GM18526 (cell line): ENCODE data around the gene PGBD4.
A peak's percentile ranks its signal among the peaks of the same experiment; 100 is the strongest.

Source experiments
- POLR2A ChIP-seq: IDR thresholded peaks from 3 replicates; pipeline ENCODE4 v1.6.1; 2011; ENCODE audit not compliant: insufficient read length; ENCODE audit errors: extremely low read depth

PGBD4 gene

DNA sequence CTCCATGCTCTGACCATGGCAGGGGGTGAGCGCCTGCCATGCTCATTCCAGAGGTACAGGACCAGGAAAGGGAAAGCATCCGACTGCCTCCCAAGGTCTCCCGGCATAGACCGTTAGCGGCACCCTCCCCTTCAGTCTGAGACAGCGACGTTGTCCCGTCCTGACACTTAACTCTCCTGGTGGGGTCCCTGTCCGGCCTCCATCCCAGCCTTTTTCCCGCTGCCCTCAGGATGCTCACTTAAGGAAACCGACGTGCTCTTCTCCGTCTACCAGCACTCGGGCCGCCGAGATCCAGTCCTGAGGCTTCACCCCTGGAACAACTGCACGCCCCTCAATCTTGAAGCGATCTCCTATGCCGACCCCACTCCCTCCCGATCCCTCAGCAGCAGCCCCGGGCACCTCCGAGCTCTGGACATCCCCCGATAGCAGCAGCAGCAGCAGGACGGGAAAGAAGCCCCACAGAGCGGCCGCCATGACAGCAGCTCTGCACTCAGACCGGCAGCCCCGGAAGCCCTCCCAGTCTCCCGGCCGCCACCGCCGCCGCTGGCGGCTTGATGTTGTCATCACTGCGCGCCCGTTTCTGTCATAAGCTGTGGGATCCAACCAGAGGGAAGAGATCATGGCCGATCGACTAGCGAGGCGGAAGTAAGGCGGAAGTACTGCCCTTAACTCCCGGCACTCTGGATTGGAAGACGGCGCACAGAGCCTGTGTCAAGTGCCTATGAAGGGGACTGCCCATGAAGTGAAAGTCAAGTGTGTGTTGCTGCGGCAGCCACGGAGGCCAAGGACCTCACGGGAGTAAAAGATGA, at the start of gene PGBD4, which contains the start of gene EMC7:
TSS of gene PGBD4 (plus strand) at position 718 of the 809 bp plus-strand sequence. CDS start 449 bp downstream, outside the sequence.
TSS of gene EMC7 (minus strand) at position 497 of the 809 bp plus-strand sequence. CDS start at position 474, 23 bp downstream.
- TF ChIP-seq POLR2A: peak; percentile 96

DNA sequence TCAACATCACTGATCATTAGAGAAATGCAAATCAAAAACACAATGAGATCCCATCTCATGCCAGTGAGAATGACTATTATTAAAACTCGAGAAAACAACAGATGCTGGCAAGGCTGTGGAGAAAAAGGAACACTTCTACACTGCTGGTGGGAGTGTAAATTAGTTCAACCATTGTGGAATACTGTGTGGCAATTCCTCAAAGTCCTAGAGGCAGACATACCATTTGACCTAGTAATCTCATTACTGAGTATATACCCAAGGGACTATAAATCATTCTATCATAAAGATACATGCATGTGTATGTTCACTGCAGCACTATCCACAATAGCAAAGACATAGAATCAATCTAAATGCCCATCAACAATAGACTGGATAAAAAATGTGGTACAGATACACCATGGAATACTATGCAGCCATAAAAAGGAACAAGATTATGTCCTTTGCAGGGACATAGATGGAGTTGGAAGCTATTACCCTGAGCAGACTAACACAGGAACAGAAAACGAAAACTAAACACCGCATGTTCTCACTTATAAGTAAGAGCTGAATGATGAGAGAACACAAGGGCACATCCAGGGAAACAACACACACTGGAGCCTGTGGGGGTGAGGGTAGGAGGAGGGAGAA, 47.7 kb upstream of the PGBD4 start:
- TF ChIP-seq POLR2A: no peak

DNA sequence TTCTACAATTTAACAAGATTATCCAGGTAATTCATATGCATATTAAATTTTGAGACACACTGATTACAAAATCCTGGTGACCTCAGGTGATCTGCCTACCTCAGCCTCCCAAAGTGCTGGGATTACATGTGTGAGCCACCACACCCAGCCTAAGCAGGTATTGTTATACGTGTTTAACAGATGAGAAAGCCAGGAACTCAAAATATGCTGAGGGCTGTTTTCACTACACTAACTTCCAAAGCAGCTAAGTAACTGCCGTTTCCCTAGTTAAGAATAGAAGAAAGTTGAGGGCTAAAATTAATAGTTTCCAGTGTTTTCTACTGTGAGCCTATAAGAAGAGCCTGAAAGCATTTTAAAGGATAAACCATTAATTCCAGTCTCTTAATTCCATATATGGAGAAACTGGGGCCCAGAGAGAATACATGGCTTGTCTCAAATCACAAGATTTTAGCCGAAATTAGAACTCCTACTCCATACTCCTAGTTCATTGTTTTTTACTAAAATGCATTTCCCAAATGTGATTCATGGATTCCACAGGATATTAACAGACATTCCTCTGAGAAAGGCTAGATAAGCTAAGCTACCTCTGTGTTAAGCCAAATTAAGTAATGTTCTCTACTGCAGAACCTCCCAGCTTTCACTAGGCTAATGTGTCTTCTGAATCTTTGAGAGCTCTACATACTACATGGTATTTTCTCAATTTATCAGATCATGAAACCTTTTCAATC, 45.9 kb upstream of the PGBD4 start:
- TF ChIP-seq POLR2A: no peak

DNA sequence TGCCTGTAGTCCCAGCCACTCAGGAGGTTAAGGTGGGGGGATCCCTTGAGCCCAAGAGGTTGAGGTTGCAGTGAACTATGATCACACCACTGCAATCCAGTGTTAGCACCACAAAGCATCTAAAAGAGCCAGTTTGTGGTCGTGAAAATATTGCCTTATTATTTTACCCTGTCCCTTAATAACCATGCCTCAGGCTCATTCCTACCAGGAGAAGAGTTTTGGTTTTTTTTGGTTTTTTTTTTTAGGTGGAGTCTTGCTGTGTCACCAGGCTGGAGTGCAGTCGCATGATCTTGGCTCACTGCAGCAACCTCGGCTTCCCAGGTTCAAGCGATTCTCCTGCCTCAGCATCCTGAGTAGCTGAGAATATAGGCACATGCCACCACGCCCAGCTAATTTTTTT, 45.0 kb upstream of the PGBD4 start:
- TF ChIP-seq POLR2A: no peak

DNA sequence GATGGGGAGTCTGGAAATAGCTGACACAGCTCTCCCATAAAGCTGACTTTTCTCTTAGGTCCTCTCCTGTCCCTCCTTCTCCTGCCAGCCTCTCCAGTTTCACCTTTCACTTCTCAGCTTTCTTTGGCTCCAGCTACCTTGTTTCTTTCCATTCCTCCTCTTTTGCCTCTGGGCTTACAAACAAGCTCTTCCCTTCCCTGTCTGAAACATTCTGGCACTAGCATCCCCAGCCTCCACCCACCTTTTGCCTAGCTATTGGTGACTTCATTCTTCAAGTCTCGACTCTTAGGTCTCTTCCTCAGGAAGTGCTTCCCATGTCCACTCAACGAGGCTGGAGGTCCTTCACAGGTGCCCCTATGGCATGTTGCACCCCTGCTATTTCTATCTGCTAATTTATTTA, 42.4 kb upstream of the PGBD4 start:
- TF ChIP-seq POLR2A: no peak

DNA sequence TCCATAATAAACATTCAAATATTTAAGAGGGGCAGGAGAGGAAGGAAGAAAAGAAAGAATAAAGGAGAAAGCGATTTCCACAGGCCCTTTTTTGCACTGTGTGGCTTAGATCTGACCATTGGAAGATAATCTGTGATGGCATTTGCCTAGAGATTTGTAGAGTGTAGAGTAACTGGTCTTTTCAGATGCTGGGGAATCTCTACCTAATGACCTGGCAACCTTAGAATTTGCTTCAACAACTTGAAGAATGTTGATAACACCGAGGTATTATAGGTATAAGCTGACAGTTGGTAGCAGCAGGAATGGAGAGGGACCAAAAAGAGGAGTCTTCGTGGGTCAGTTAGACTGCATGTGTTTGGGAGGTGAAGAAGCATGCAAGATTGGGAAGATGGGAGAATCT, 41.9 kb upstream of the PGBD4 start:
- no peak for TF ChIP-seq POLR2A

DNA sequence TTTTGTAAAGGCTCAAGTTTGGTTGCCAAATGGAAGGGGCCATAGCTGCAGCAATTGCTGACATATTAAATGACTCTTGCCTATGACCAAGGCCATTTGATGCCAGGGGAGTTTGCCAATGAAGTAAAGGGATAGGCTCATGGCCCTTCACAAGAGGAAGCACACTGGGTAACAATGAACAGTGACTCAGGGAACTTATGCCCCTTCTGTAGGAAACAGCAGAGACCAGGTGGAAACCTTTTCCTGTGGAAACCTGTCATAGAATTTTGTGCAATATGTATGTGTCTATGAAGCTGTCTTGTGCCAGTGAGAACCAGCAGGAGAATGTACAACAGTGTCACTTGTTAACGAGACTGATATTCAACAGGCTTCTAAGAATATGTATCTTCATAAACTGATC, 37.4 kb upstream of the PGBD4 start:
- no peak for TF ChIP-seq POLR2A

DNA sequence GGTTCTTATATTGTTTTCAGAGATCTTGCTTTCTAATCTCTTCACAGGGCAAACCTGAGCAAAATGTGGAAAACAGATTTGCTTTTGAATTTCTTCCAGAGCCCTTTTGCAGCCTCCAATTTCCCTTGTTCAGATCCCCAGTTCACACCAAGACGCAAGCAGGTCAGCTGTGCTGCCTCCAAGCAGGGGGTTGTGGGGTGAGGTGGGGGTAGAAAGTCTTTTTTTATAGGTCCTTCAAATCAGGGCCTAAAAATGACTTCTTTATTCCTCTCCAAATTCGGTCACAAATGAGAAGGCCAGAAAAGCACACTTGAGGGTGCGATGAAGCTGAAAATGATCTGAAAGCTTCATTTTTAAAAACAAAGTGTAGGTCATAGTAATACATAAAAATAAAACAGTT, 36.6 kb upstream of the PGBD4 start:
- no peak for TF ChIP-seq POLR2A

DNA sequence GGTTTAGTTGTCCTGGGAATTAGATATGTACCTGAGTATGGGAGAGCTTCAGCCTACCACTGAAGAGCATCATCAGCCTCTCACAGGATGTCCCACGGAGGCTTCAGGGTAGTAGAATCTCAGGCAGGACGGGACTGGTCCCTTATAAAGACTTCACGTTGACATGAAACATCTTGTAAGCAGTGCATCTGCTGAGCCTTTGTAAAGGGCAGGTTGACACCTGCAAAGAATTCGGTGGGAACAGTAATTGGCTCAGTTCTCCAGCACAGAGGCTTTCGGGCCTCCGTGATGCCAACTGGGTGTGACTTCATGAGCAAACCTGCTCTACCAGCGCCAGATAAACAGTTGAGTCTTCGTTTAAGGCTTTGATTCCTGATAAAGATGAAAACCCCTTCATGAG, 35.9 kb upstream of the PGBD4 start:
- TF ChIP-seq POLR2A: no peak

DNA sequence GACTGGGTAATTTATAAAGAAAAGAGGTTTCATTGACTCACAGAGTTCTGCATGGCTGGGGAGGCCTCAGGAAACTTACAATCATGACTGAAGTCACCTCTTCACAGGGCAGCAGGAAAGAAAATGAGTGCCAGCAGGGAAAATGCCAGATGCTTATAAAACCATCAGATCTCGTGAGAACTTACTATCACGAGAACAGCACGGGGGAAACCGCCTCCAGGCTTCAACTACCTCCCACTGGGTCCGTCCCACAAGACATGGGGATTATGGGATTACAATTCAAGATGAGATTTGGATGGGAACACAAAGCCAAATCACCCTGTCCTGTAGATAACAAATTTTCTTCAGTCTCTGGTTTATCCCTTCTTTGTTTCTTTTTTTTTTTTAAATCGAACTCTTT, 31.9 kb upstream of the PGBD4 start:
- no peak for TF ChIP-seq POLR2A

DNA sequence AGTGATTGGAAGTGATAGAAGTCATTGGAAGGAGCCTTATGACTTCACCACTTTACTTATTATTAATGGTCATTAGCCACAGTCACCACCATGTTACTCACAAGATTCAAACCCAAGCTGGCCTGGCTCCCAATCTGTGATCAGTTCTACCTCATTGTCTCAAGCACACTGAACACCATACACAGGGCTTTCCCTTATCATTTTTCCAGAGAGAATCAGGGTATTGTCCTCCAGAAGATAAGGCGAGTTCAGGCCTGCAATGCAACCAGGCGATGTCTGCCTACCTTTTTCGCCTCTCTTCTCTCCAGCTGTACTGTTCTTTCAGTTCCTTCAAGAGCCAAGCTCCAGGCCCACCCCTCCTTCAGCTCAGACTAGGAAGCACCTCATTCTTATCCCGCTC, 25.1 kb upstream of the PGBD4 start:
- no peak for TF ChIP-seq POLR2A

DNA sequence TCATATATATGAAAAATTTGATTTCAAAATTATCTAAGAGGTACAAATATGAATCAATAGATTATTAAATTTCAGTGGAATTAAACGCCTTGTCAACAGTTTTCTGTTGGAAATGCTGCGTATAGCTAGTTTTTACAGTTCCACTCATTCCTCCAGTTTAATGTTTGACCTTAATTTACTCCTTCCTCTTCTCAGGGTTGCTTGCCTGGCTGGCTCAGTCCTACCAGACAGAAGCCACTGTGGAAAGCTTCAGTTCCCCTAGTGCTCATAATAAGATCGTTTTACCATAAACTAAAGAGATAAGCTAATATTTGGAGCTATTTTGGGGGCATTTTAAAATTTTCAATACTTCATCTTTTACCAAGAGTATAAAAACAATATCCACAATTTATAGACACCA, 23.0 kb upstream of the PGBD4 start:
- no peak for TF ChIP-seq POLR2A

DNA sequence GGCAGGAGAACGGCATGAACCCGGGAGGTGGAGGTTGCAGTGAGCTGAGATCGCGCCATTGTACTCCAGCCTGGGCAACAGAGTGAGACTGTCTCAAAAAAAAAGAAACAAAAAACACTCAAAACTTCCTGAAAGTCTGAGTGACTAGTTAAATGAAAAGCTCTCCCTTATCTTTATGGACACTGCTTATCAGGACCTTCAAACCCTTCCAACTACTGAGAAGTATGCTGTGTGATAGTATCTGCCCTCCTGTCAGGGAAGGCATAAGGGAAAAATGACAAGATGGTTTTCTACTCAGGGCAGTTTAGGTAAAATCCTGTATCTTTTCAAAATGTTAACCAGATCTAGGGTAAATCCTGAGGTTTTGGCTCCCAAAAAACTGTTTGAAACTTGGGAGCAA, 22.0 kb upstream of the PGBD4 start:
- TF ChIP-seq POLR2A: no peak

DNA sequence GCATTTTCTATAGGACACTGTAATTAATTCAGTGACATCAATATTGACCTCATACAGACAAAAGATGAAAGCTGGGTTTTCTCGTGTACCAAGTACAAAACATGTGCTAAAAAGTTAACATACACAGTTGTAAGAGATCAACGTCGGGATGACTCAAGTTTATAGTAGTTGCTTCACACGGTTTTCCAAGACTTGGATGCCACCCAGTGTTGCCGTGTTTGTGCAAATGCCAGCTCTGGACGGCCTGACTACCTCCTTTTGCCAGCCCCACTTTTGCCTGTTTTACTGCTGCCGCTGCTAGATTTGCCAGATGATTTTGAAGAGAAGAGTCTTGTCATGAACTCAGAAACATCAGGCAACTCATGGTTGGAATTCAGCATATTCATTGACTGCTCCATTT, 17.8 kb upstream of the PGBD4 start:
- TF ChIP-seq POLR2A: no peak

DNA sequence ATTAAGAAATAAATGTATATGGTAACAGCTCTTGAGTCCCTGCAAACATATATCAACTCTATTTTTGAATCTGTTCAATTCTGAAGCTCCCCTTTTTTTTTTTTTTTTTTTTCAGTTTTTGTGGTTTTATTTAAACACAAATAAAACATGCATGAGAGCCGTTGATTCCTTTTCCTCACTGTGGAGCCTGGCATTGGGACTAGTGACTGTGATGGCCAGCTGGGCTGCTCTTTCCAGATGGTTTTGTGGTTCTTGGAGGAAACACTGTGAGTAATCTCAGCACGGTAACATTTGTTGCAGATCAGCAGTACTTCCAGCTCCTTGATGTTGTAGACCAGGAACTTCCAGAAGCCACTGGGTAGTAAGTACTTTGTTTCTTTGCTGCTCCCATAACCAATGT, 16.1 kb upstream of the PGBD4 start:
- no peak for TF ChIP-seq POLR2A

DNA sequence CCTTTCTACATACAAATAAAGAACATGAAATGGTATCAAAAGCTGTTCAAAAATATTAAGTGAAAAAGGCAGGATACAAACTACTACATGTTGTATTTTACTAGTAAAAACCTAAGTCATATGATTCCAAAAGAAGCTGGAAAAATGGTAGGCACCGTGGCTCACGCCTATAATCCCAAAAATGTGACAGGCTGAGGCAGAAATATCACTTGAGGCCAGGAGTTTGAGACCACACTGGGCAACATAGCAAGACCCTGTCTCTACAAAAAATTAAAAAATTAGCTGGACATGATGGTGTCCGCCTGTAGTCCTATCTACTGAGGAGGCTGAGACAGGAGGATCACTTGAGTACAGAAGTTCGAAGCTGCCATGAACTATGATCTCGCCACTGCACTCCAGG, 2.0 kb upstream of the PGBD4 start:
- no peak for TF ChIP-seq POLR2A
